Heart left ventricle (tissue), 13 donors: ENCODE measurements around the gene LIG1.

Experiments used
- CTCF ChIP-seq, 12 donors: fragments of 200-600 bp; sonication (generic) in 4 of 12; IDR thresholded peaks; one replicate each; pipeline versions ENCODE4 v1.5.0 to v1.8.0; 2018 to 2022; ENCODE audit warnings: antibody characterized with exemption in 12 of 12, mild to moderate bottlenecking in 5 of 12
- POLR2A ChIP-seq, 2 donors: fragments of 450-650 bp; IDR thresholded peaks; one replicate each; pipeline ENCODE4 v1.6.1; 2017; ENCODE audit warnings: antibody characterized with exemption in 2 of 2, mild to moderate bottlenecking in 2 of 2, moderate library complexity in 2 of 2
- donor health status: ischemic (EF 13 %, LVEDD 7.1; RV severe dilation, severe dysfunction).
- donor health status: DM: no; HTN: yes; CAD: no.
- donor health status: DM: no; HTN: no; CAD: no.
- donor health status: ischemic (EF 25% LVEDD 6.9; RV normal size, moderate dysfunction).
- donor health status: ischemic (EF 25% LVEDD 5.7; RV mildly dilated, moderate dysfunction).
- donor health status: ischemic (EF 35%, LVEDD 5.7; RV mildly dilated, moderate dysfunction).
- donor health status: nonischemic (EF 11% LVEDD 7.7; RV severe dilation, severe dysfunction).
- donor health status: DM: yes; HTN: yes; CAD: no.
- donor health status: PGD.
- donor health status: ischemic (EF 29% LVEDD 5.4; RV normal size, mild dysfunction).
- donor health status: nonischemic (EF 23%, LVEDD 6.1; RV moderate dilation, normal function).

GRCh38 chr19:48190288-48190884, 20.2 kb upstream of the LIG1 start:
- TF ChIP-seq POLR2A (IDR thresholded peaks at IDR 0.05) = no peak
- no peak for TF ChIP-seq CTCF (IDR thresholded peaks at IDR 0.05)
